Keratinocyte (primary cell): ENCODE measurements around the gene FLYWCH2. TPM values are rescaled to one million over a fixed set of nuclear protein-coding genes. Genes with fewer than 3 reads are reported as not detected.
"Not testable (repeated sequence)": the region's sequence is repeated elsewhere in the genome, so short reads cannot be mapped to it uniquely, and the experiment has no call there.

Experiments
- DNase-seq: peaks from one replicate; pipeline ENCODE4 v3.0.0-alpha.2; 2011; ENCODE audit warnings: low read depth, missing footprints, low spot score
- FAIRE-seq: peaks from 2 replicates; lab custom pipeline; 2011; peaks lifted over from hg19 to GRCh38; lab: Jason Lieb, UNC
- H2AFZ ChIP-seq: 2 replicates; pipeline ENCODE4 v1.6.0; 2012; ENCODE audit warnings: low read length, control low read depth, inconsistent platforms; ENCODE audit not compliant: control insufficient read depth
- H3K27ac ChIP-seq: 2 replicates; pipeline ENCODE4 v1.5.1; 2011; ENCODE audit warnings: low read length; ENCODE audit not compliant: control insufficient read depth, insufficient read depth
- H3K27me3 ChIP-seq: 3 replicates; pipeline ENCODE4 v1.6.0; 2011; ENCODE audit warnings: low read length; ENCODE audit not compliant: control insufficient read depth, insufficient read depth; ENCODE audit errors: extremely low read depth
- H3K36me3 ChIP-seq, 2 experiments: 2 replicates in 1 of 2; 3 replicates in 1 of 2; pipeline ENCODE4 v1.5.1; 2011; ENCODE audit warnings: low read length in 2 of 2, mild to moderate bottlenecking in 1 of 2; ENCODE audit not compliant: control insufficient read depth in 2 of 2, insufficient read depth in 2 of 2; ENCODE audit errors: extremely low read depth in 1 of 2
- H3K4me1 ChIP-seq: 3 replicates; pipeline ENCODE4 v1.5.1; 2011; ENCODE audit warnings: low read length; ENCODE audit not compliant: control insufficient read depth, insufficient read depth; ENCODE audit errors: extremely low read depth
- H3K4me2 ChIP-seq: 3 replicates; pipeline ENCODE4 v1.6.0; 2011; ENCODE audit warnings: low read depth, low read length; ENCODE audit not compliant: control insufficient read depth, insufficient read depth; ENCODE audit errors: extremely low read depth
- H3K4me3 ChIP-seq, 3 experiments: fragments of 200-600 bp in 1 of 3; sonication (generic) in 1 of 3; 2 replicates in 2 of 3; 3 replicates in 1 of 3; pipeline ENCODE4 v1.5.1; 2011 to 2016; ENCODE audit warnings: low read length in 3 of 3, mild to moderate bottlenecking in 3 of 3, control low read depth in 2 of 3, inconsistent platforms in 1 of 3, low read depth in 1 of 3, mixed read lengths in 1 of 3, mixed run types in 1 of 3, moderate library complexity in 1 of 3; ENCODE audit not compliant: control insufficient read depth in 2 of 3, insufficient read depth in 2 of 3; ENCODE audit errors: extremely low read depth in 1 of 3
- H3K79me2 ChIP-seq: 2 replicates; pipeline ENCODE4 v1.6.0; 2012; ENCODE audit warnings: low read length; ENCODE audit not compliant: control insufficient read depth, insufficient read depth
- H3K9ac ChIP-seq: 3 replicates; pipeline ENCODE4 v1.6.0; 2011; ENCODE audit warnings: low read length; ENCODE audit not compliant: control insufficient read depth, insufficient read depth; ENCODE audit errors: extremely low read depth
- H3K9me1 ChIP-seq: 3 replicates; pipeline ENCODE4 v1.6.0; 2011; ENCODE audit warnings: low read length; ENCODE audit not compliant: control insufficient read depth, insufficient read depth; ENCODE audit errors: extremely low read depth
- H3K9me3 ChIP-seq: 2 replicates; pipeline ENCODE4 v1.5.1; 2012; ENCODE audit warnings: low read depth, low read length; ENCODE audit not compliant: control insufficient read depth
- H4K20me1 ChIP-seq: 3 replicates; pipeline ENCODE4 v1.6.0; 2011; ENCODE audit warnings: low read length; ENCODE audit not compliant: control insufficient read depth, insufficient read depth; ENCODE audit errors: extremely low read depth
- CTCF ChIP-seq, 3 experiments: IDR thresholded peaks in 1 of 3; conservative IDR thresholded peaks in 1 of 3; optimal IDR thresholded peaks in 1 of 3; 2 replicates in 2 of 3; 3 replicates in 1 of 3; pipeline versions ENCODE3 to v1.5.1; 2011; ENCODE audit warnings: low read length in 3 of 3, mild to moderate bottlenecking in 3 of 3, moderate library complexity in 2 of 3, control low read depth in 1 of 3, inconsistent platforms in 1 of 3; ENCODE audit not compliant: insufficient read depth in 2 of 3; ENCODE audit errors: extremely low read depth in 1 of 3
- EZH2 ChIP-seq: IDR thresholded peaks from one replicate; pipeline ENCODE4 v1.6.1; 2012; ENCODE audit warnings: inconsistent platforms, mild to moderate bottlenecking, low read length, moderate library complexity
- dilution Hi-C: fragments of 300-500 bp; cut with MboI; formaldehyde crosslinking; loops from one replicate; pipeline ENCODE4 v1.7.0; 2020; ENCODE audit warnings: low sequenced_read_pairs; ENCODE audit not compliant: extremely low pct_ligation_motif_present
- polyA plus RNA-seq, 5 experiments: library from polyadenylated mRNA; depleted of rRNA in 3 of 5; stranded (reverse) in 3 of 5; stranded (forward) in 1 of 5; unstranded in 1 of 5; fragments of >200 nt; gene quantifications; 1 replicate in 1 of 5; 2 replicates in 3 of 5; 3 replicates in 1 of 5; pipeline versions ENCODE4 v1.2.1 to v1.2.3, GENCODE V29; 2011 to 2012; ENCODE audit warnings: missing spikeins in 2 of 5, low read depth in 1 of 5, low replicate concordance in 1 of 5

The FLYWCH2 gene
- polyA plus RNA-seq, 1 donor (not counting 4 experiments of a cell fraction or from before 2014, with no cell fraction given): 10.1 TPM

GRCh38 chr16:2939968-2940367, 57.0 kb downstream of the FLYWCH2 start:
- dilution Hi-C loops: no loop called here
- Histone ChIP-seq H2AFZ (no peak overlapping the region), H3K4me2 (no peak overlapping the region), H3K4me3 (no peak overlapping the region), H3K9ac (no peak overlapping the region), H3K79me2 (no peaks in the 10 kb centered on the region), H3K9me3 (no peaks in the 10 kb centered on the region), H4K20me1 (no peaks in the 10 kb centered on the region), H3K4me1 (no peaks in the 10 kb centered on the region), H3K27me3 (no peaks in the 10 kb centered on the region), H3K9me1 (no peaks in the 10 kb centered on the region), H3K36me3 (peaks cover 20 to 33% of the 10 kb centered on the region in 2 experiments), H3K27ac (no peak overlapping the region)
- no peak for FAIRE-seq
- TF ChIP-seq EZH2 (no peak), CTCF (optimal IDR thresholded peaks at IDR 0.05 in 1 of 3, IDR thresholded peaks at IDR 0.05 in 1 of 3, conservative IDR thresholded peaks at IDR 0.05 in 1 of 3; ENCODE audit: extremely low read depth in 1 of 3, insufficient read depth in 2 of 3, low read length in 3 of 3) (no peak)
- DNase-seq: no peak

- dilution Hi-C loops: no loop called here
- no peaks in the 10 kb centered on the region for H3K4me1 ChIP-seq
These were observed 59.0 kb downstream of the FLYWCH2 start for GRCh38 chr16:2942045-2942444.

GRCh38 chr16:2943716-2944115, 60.7 kb downstream of the FLYWCH2 start:
- DNase-seq, H3K9me1 ChIP-seq, H3K4me2 ChIP-seq, H3K4me3 ChIP-seq, H3K9ac ChIP-seq, H3K79me2 ChIP-seq, FAIRE-seq, H2AFZ ChIP-seq, H3K4me1 ChIP-seq, dilution Hi-C loops, H3K27ac ChIP-seq, H4K20me1 ChIP-seq, H3K9me3 ChIP-seq, H3K27me3 ChIP-seq: not testable (repeated sequence)
- H3K36me3 ChIP-seq: peaks cover 8 to 18% of the 10 kb centered on the region in 2 experiments

More at GRCh38 chr16:2942045-2942444, 59.0 kb downstream of the FLYWCH2 start:
- Histone ChIP-seq H3K27me3 (no peaks in the 10 kb centered on the region), H2AFZ (no peak overlapping the region), H4K20me1 (no peaks in the 10 kb centered on the region), H3K9ac (no peak overlapping the region), H3K9me1 (no peaks in the 10 kb centered on the region), H3K9me3 (no peaks in the 10 kb centered on the region), H3K4me3 (no peak overlapping the region), H3K27ac (no peak overlapping the region), H3K4me2 (no peak overlapping the region), H3K79me2 (no peaks in the 10 kb centered on the region), H3K36me3 (peaks cover 15 to 24% of the 10 kb centered on the region in 2 experiments)
- TF ChIP-seq CTCF (optimal IDR thresholded peaks at IDR 0.05 in 1 of 3, IDR thresholded peaks at IDR 0.05 in 1 of 3, conservative IDR thresholded peaks at IDR 0.05 in 1 of 3; ENCODE audit: extremely low read depth in 1 of 3, insufficient read depth in 2 of 3, low read length in 3 of 3): no peak
- no peak for TF ChIP-seq EZH2
- DNase-seq: no peak
- FAIRE-seq: no peak
